ENCODE results near the gene SPATA1.

The SPATA1 gene

DNA sequence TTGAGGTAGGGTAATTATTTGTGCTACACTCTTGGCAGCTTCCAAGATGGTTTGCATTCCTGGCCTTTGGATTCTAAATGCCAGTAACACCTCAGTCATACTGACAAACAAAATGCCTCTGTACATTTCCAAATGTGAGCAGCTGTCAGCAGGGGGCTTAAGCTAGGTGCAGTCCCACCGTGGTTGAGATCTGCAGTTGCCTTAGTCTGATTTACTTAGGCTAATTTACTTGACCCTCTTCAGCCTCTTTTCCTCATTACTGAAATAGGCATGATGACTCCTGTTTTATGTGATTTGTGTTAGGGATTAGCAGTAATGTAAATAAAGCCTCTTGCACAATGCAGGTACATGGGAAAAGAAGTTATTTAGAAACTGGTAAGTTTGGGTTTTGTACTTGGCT lies 13.5 kb upstream of the SPATA1 start:
- TF ChIP-seq, protein P1, sequence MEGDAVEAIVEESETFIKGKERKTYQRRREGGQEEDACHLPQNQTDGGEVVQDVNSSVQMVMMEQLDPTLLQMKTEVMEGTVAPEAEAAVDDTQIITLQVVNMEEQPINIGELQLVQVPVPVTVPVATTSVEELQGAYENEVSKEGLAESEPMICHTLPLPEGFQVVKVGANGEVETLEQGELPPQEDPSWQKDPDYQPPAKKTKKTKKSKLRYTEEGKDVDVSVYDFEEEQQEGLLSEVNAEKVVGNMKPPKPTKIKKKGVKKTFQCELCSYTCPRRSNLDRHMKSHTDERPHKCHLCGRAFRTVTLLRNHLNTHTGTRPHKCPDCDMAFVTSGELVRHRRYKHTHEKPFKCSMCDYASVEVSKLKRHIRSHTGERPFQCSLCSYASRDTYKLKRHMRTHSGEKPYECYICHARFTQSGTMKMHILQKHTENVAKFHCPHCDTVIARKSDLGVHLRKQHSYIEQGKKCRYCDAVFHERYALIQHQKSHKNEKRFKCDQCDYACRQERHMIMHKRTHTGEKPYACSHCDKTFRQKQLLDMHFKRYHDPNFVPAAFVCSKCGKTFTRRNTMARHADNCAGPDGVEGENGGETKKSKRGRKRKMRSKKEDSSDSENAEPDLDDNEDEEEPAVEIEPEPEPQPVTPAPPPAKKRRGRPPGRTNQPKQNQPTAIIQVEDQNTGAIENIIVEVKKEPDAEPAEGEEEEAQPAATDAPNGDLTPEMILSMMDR (IDR thresholded peaks at IDR 0.05; ENCODE audit: low read depth, low read length, poor library complexity, severe bottlenecking) = no peak
- no peak for TF ChIP-seq EZH2phosphoT487 (IDR thresholded peaks at IDR 0.05; ENCODE audit: borderline replicate concordance, low read length)
- Histone ChIP-seq H3K4me2 (ENCODE audit: low read length) (no peak overlapping the region), H3K9me3 (ENCODE audit: control insufficient read depth, insufficient read depth, low read length) (no peaks in the 10 kb centered on the region), H3K27me3 (ENCODE audit: control insufficient read depth, low read length) (no peaks in the 10 kb centered on the region), H3K9me2 (replicated peaks; ENCODE audit: control insufficient read depth, low read length) (no peaks in the 10 kb centered on the region), H3K27ac (ENCODE audit: low read depth, low read length) (no peak overlapping the region), H3K4me3 (ENCODE audit: low read length) (no peak overlapping the region), H3K36me3 (ENCODE audit: control insufficient read depth, low read length) (peaks cover 85% of the 10 kb centered on the region), H3K79me2 (ENCODE audit: control insufficient read depth, low read length) (peaks cover 10% of the 10 kb centered on the region), H3K4me1 (ENCODE audit: control insufficient read depth, low read length) (no peaks in the 10 kb centered on the region), H3F3A (ENCODE audit: control insufficient read depth, insufficient read depth) (peaks cover 11% of the 10 kb centered on the region), H4K20me1 (ENCODE audit: control insufficient read depth, insufficient read depth, low read depth, low read length) (no peaks in the 10 kb centered on the region)

DNA sequence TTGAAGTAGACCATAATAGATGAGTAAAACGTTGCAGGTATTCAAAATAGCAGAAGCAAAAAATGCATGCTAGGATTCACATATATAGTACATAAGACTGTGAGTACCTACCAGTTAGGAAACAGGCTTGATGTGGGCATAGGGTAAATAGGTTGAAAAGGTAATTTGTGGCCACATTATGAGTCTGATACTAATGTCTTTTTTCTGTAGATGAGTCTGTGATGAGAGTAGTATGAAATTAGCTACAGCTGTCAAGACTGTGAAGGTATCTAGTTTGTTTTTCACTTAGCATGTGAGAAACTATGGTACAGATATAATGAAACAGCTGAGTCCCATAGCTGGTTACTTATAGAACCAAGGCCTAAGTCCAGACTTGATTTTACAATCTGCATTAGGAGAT lies 12.4 kb upstream of the SPATA1 start:
- no peaks in the 10 kb centered on the region for H3K4me1 ChIP-seq (ENCODE audit: control insufficient read depth, low read length)
- TF ChIP-seq, protein P1 (IDR thresholded peaks at IDR 0.05; ENCODE audit: low read depth, low read length, poor library complexity, severe bottlenecking) = no peak
- TF ChIP-seq EZH2phosphoT487 (IDR thresholded peaks at IDR 0.05; ENCODE audit: borderline replicate concordance, low read length) = no peak
- no peaks in the 10 kb centered on the region for H3K9me3 ChIP-seq (ENCODE audit: control insufficient read depth, insufficient read depth, low read length)
- H3K36me3 ChIP-seq (ENCODE audit: control insufficient read depth, low read length) = peaks cover 95% of the 10 kb centered on the region
- H3K27ac ChIP-seq (ENCODE audit: low read depth, low read length) = no peak overlapping the region
- H3K79me2 ChIP-seq (ENCODE audit: control insufficient read depth, low read length) = no peaks in the 10 kb centered on the region; the same call in 1 of the 2 replicates
- H3F3A ChIP-seq (ENCODE audit: control insufficient read depth, insufficient read depth) = peaks cover 11% of the 10 kb centered on the region
- no peak overlapping the region for H3K4me2 ChIP-seq (ENCODE audit: low read length)
- no peak overlapping the region for H3K4me3 ChIP-seq (ENCODE audit: low read length)
- no peaks in the 10 kb centered on the region for H3K9me2 ChIP-seq (replicated peaks; ENCODE audit: control insufficient read depth, low read length)
- H3K27me3 ChIP-seq (ENCODE audit: control insufficient read depth, low read length) = no peaks in the 10 kb centered on the region
- no peaks in the 10 kb centered on the region for H4K20me1 ChIP-seq (ENCODE audit: control insufficient read depth, insufficient read depth, low read depth, low read length)

DNA sequence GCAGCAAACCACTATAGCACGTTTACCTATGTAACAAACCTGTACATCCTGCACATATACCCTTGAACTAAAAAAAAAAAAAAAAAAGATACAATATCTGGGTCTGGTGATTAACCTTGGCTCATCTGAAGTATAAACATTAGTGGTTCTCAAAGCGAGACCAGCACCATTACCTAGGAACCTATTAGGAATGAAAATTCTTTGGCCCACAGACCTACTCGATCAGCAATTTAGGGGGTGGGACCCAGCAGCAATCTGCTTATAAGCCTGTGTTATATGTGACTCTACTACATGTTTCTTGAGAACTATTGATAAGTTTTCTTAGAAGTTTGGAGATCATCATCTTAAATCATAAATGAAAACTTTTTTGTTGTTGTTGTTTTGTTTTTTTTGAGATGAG lies 9.7 kb upstream of the SPATA1 start:
- peaks cover 21% of the 10 kb centered on the region for H3K79me2 ChIP-seq (ENCODE audit: control insufficient read depth, low read length)
- H3K4me1 ChIP-seq (ENCODE audit: control insufficient read depth, low read length) = peaks cover 11% of the 10 kb centered on the region
- no peak overlapping the region for H3K27ac ChIP-seq (ENCODE audit: low read depth, low read length)
- H3F3A ChIP-seq (ENCODE audit: control insufficient read depth, insufficient read depth) = peaks cover 17% of the 10 kb centered on the region
- no peak for TF ChIP-seq EZH2phosphoT487 (IDR thresholded peaks at IDR 0.05; ENCODE audit: borderline replicate concordance, low read length)
- TF ChIP-seq, protein P1 (IDR thresholded peaks at IDR 0.05; ENCODE audit: low read depth, low read length, poor library complexity, severe bottlenecking) = no peak
- peaks cover 99% of the 10 kb centered on the region for H3K36me3 ChIP-seq (ENCODE audit: control insufficient read depth, low read length)
- H3K27me3 ChIP-seq (ENCODE audit: control insufficient read depth, low read length) = no peaks in the 10 kb centered on the region
- no peak overlapping the region for H3K4me2 ChIP-seq (ENCODE audit: low read length)
- no peaks in the 10 kb centered on the region; the same call in 1 of the 2 replicates for H4K20me1 ChIP-seq (ENCODE audit: control insufficient read depth, insufficient read depth, low read depth, low read length)
- H3K9me3 ChIP-seq (ENCODE audit: control insufficient read depth, insufficient read depth, low read length) = no peaks in the 10 kb centered on the region
- H3K4me3 ChIP-seq (ENCODE audit: low read length) = no peak overlapping the region
- no peaks in the 10 kb centered on the region for H3K9me2 ChIP-seq (replicated peaks; ENCODE audit: control insufficient read depth, low read length)
